Cardiac fibroblast (primary cell): ENCODE measurements around the gene TMEM86B.

Experiments
- DNase-seq, 2 donors: peaks; one replicate each; pipeline versions ENCODE4 v3.0.0 to v3.0.0-alpha.2; 2010; ENCODE audit warnings: low read depth in 2 of 2
- H3K4me3 ChIP-seq, 2 donors: replicated peaks in 1 of 2; 1 replicate in 1 of 2; 2 replicates in 1 of 2; pipeline ENCODE4 v1.5.1; 2011; ENCODE audit warnings: low read depth in 2 of 2, low read length in 2 of 2, mild to moderate bottlenecking in 2 of 2, moderate library complexity in 1 of 2
- CTCF ChIP-seq: IDR thresholded peaks from one replicate; pipeline ENCODE4 v1.5.1; 2011; ENCODE audit warnings: low read depth, mild to moderate bottlenecking, low read length, inconsistent platforms

TMEM86B gene

GRCh38 chr19:55257461-55258420 lies 29.2 kb upstream of the TMEM86B start:
- no peak for TF ChIP-seq CTCF
- DNase-seq = peak in 1 of 2 donors; percentile 21
- peak overlapping the region; percentile 81 to 91 for H3K4me3 ChIP-seq

- H3K4me3 ChIP-seq = peak overlapping the region; percentile 81 to 91
- DNase-seq = no peak
- no peak for TF ChIP-seq CTCF
Measured at GRCh38 chr19:55256562-55257460, 28.2 kb upstream of the TMEM86B start.

- no peak for TF ChIP-seq CTCF
- peak in 1 of 2 donors; percentile 46 for DNase-seq
- H3K4me3 ChIP-seq = no peak overlapping the region
Measured at GRCh38 chr19:55255618-55256423, 27.3 kb upstream of the TMEM86B start.

- TF ChIP-seq CTCF = no peak
- no peak for DNase-seq
- no peak overlapping the region for H3K4me3 ChIP-seq
Measured at GRCh38 chr19:55254625-55254977, 26.0 kb upstream of the TMEM86B start.

GRCh38 chr19:55253842-55254624 lies 25.5 kb upstream of the TMEM86B start:
- no peak overlapping the region for H3K4me3 ChIP-seq
- TF ChIP-seq CTCF = no peak
- no peak for DNase-seq
